Thyroid gland (tissue), 4 donors: ENCODE measurements around the gene TJP1. TPM values are rescaled to one million over a fixed set of nuclear protein-coding genes. Genes with fewer than 3 reads are reported as not detected.
"Not testable (repeated sequence)": the region's sequence is repeated elsewhere in the genome, so short reads cannot be mapped to it uniquely, and the experiment has no call there.

ENCODE experiments used
- DNase-seq, 2 donors: peaks; one replicate each; pipeline ENCODE4 v3.0.0-alpha.2; 2019
- H3K27ac ChIP-seq, 3 donors: fragments of 200-600 bp; sonication (generic); 1 replicate in 2 of 3; 2 replicates in 1 of 3; pipeline ENCODE4 v1.5.1; 2016 to 2019; ENCODE audit warnings: mild to moderate bottlenecking in 1 of 3, moderate library complexity in 1 of 3
- H3K27me3 ChIP-seq: fragments of 200-600 bp; sonication (generic); one replicate; pipeline ENCODE4 v1.5.1; 2019
- H3K36me3 ChIP-seq, 2 donors: fragments of 200-600 bp; sonication (generic); one replicate each; pipeline ENCODE4 v1.5.1; 2016 to 2019
- H3K4me1 ChIP-seq, 2 donors: fragments of 200-600 bp; sonication (generic); one replicate each; pipeline ENCODE4 v1.5.1; 2017 to 2019
- H3K4me3 ChIP-seq, 3 donors: fragments of 200-600 bp; sonication (generic); replicated peaks in 1 of 3; 1 replicate in 2 of 3; 2 replicates in 1 of 3; pipeline ENCODE4 v1.5.1; 2016; ENCODE audit warnings: mild to moderate bottlenecking in 1 of 3
- H3K9me3 ChIP-seq: fragments of 200-600 bp; sonication (generic); one replicate; pipeline ENCODE4 v1.5.1; 2017
- CTCF ChIP-seq, 6 experiments: fragments of 200-600 bp in 3 of 6; fragments of 450-650 bp in 3 of 6; sonication (generic) in 3 of 6; IDR thresholded peaks; one replicate each; pipeline ENCODE4 v1.5.1; 2016 to 2019; ENCODE audit warnings: antibody characterized with exemption in 6 of 6, mild to moderate bottlenecking in 2 of 6, inconsistent platforms in 1 of 6, moderate library complexity in 1 of 6
- POLR2A ChIP-seq, 2 donors: fragments of 450-650 bp; IDR thresholded peaks; one replicate each; pipeline ENCODE4 v1.6.1; 2017; ENCODE audit warnings: antibody characterized with exemption in 2 of 2, mild to moderate bottlenecking in 2 of 2, moderate library complexity in 1 of 2
- WGBS, 2 donors: methylation state at CpG; one replicate each; pipeline ENCODE4 v1.1.5; 2017; 5-methylcytosine and 5-hydroxymethylcytosine counted together
- intact Hi-C: fragments of 100-400 bp; cut with DNase I; formaldehyde crosslinking; loops from one replicate; pipeline ENCODE4 v1.15.1; 2023
- total RNA-seq, 4 donors: library from RNA; depleted of rRNA; stranded (reverse); fragments of >200 nt; gene quantifications; one replicate each; pipeline ENCODE4 v1.2.3, GENCODE V29; 2016

TJP1 gene
- total RNA-seq, 4 donors from 2014 or later = 107 to 166 (median 126) TPM

GRCh38 chr15:29666241-29666640 is 156.0 kb downstream of the TJP1 start:
- H3K9me3 ChIP-seq = no peaks in the 10 kb centered on the region
- H3K27me3 ChIP-seq = no peaks in the 10 kb centered on the region
- H3K4me1 ChIP-seq = peaks cover 0 to 8% of the 10 kb centered on the region in 2 donors
- WGBS, 2 donors = 94 to 95% methylated on average over 3 of the region's 3 CpGs
- no peak overlapping the region for H3K4me3 ChIP-seq
- no peaks in the 10 kb centered on the region for H3K36me3 ChIP-seq
- intact Hi-C loops = loop anchor here (10.0 kb wide), 1 partner anchor 269 kb away; no protein-coding TSS in a partner anchor
- TF ChIP-seq POLR2A (IDR thresholded peaks at IDR 0.05) = no peak
- TF ChIP-seq CTCF (IDR thresholded peaks at IDR 0.05) = no peak
- DNase-seq = no peak
- no peak overlapping the region for H3K27ac ChIP-seq

GRCh38 chr15:29665444-29666003 is 156.7 kb downstream of the TJP1 start:
- Histone ChIP-seq H3K9me3 (no peaks in the 10 kb centered on the region), H3K4me1 (peaks cover 0 to under 1% of the 10 kb centered on the region in 2 donors), H3K27me3 (no peaks in the 10 kb centered on the region), H3K36me3 (no peaks in the 10 kb centered on the region), H3K27ac (no peak overlapping the region), H3K4me3 (no peak overlapping the region)
- no peak for DNase-seq
- 75 to 81% methylated on average over 13 of the region's 13 CpGs for WGBS, 2 donors
- intact Hi-C loops = loop anchor here (10.0 kb wide), 1 partner anchor 269 kb away; no protein-coding TSS in a partner anchor
- no peak for TF ChIP-seq POLR2A (IDR thresholded peaks at IDR 0.05)
- TF ChIP-seq CTCF (IDR thresholded peaks at IDR 0.05) = no peak

GRCh38 chr15:29664406-29664805 is 157.9 kb downstream of the TJP1 start:
- intact Hi-C loops = loop anchor here (10.0 kb wide), 1 partner anchor 270 kb away; no protein-coding TSS in a partner anchor
- H3K27ac ChIP-seq = no peak overlapping the region
- 87 to 90% methylated on average over 13 of the region's 13 CpGs for WGBS, 2 donors

GRCh38 chr15:29657476-29657817 is 164.8 kb downstream of the TJP1 start:
- H3K27ac ChIP-seq, H3K27me3 ChIP-seq, H3K9me3 ChIP-seq, DNase-seq, intact Hi-C loops, H3K36me3 ChIP-seq, H3K4me3 ChIP-seq, H3K4me1 ChIP-seq: not testable (repeated sequence)
- WGBS, 2 donors = 93 to 94% methylated on average over 6 of the region's 6 CpGs

More at GRCh38 chr15:29664406-29664805, 157.9 kb downstream of the TJP1 start:
- no peak for DNase-seq
- Histone ChIP-seq H3K27me3 (no peaks in the 10 kb centered on the region), H3K4me1 (no peaks in the 10 kb centered on the region), H3K36me3 (no peaks in the 10 kb centered on the region), H3K4me3 (no peak overlapping the region), H3K9me3 (no peaks in the 10 kb centered on the region)
- no peak for TF ChIP-seq POLR2A (IDR thresholded peaks at IDR 0.05)
- no peak for TF ChIP-seq CTCF (IDR thresholded peaks at IDR 0.05)

- Histone ChIP-seq H3K4me1 (peaks cover 4% of the 10 kb centered on the region in 2 donors), H3K27me3 (no peaks in the 10 kb centered on the region), H3K36me3 (no peaks in the 10 kb centered on the region), H3K4me3 (no peak overlapping the region), H3K9me3 (no peaks in the 10 kb centered on the region), H3K27ac (no peak overlapping the region)
- WGBS, 2 donors = 85 to 88% methylated on average over 33 of the region's 33 CpGs
- intact Hi-C loops = no loop called here
- DNase-seq = no peak
- no peak for TF ChIP-seq CTCF (IDR thresholded peaks at IDR 0.05)
- no peak for TF ChIP-seq POLR2A (IDR thresholded peaks at IDR 0.05)
Observed at GRCh38 chr15:29656636-29657475, 165.4 kb downstream of the TJP1 start.
